Stimulated activated CD8-positive, alpha-beta memory T cell treated with anti-CD3 and anti-CD28 coated beads, Interleukin-12 subunit alpha, Interleukin-12 subunit beta, amount 100 ng/mL, for 1 hour (primary cell): ENCODE data around the gene ADIPOR2.
"Not testable (repeated sequence)": the region's sequence is repeated elsewhere in the genome, so short reads cannot be mapped to it uniquely, and the experiment has no call there.

Source experiments
- DNase-seq: peaks from one replicate; pipeline ENCODE4 v3.0.0-alpha.2; 2020; ENCODE audit warnings: low read depth

Gene ADIPOR2

GRCh38 chr12:1705774-1706631 is 15.1 kb downstream of the ADIPOR2 start:
- DNase-seq, result no peak

GRCh38 chr12:1706632-1706980 is 15.7 kb downstream of the ADIPOR2 start:
- DNase-seq, result no peak

GRCh38 chr12:1707051-1707450 is 16.2 kb downstream of the ADIPOR2 start:
- no peak for DNase-seq

- not testable (repeated sequence) for DNase-seq
Measured at GRCh38 chr12:1709968-1710367, 19.1 kb downstream of the ADIPOR2 start.

- DNase-seq, result not testable (repeated sequence)
Measured at GRCh38 chr12:1710870-1711269, 20.0 kb downstream of the ADIPOR2 start.

GRCh38 chr12:1711536-1712211 is 20.8 kb downstream of the ADIPOR2 start:
- not testable (repeated sequence) for DNase-seq

- DNase-seq, result not testable (repeated sequence)
Measured at GRCh38 chr12:1712305-1712704, 21.4 kb downstream of the ADIPOR2 start.

GRCh38 chr12:1712852-1713251 is 22.0 kb downstream of the ADIPOR2 start:
- not testable (repeated sequence) for DNase-seq

GRCh38 chr12:1713783-1714348 is 23.0 kb downstream of the ADIPOR2 start:
- DNase-seq, result not testable (repeated sequence)

- not testable (repeated sequence) for DNase-seq
Measured at GRCh38 chr12:1715459-1715858, 24.6 kb downstream of the ADIPOR2 start.

GRCh38 chr12:1716215-1716862 is 25.5 kb downstream of the ADIPOR2 start:
- no peak for DNase-seq

- no peak for DNase-seq
Measured at GRCh38 chr12:1716911-1717310, 26.0 kb downstream of the ADIPOR2 start.

- DNase-seq, result no peak
Measured at GRCh38 chr12:1719139-1719538, 28.3 kb downstream of the ADIPOR2 start.

GRCh38 chr12:1720494-1720893 is 29.6 kb downstream of the ADIPOR2 start:
- no peak for DNase-seq

GRCh38 chr12:1723721-1724120 is 32.9 kb downstream of the ADIPOR2 start:
- no peak for DNase-seq

- DNase-seq, result no peak
Measured at GRCh38 chr12:1724250-1724649, 33.4 kb downstream of the ADIPOR2 start.

- no peak for DNase-seq
Measured at GRCh38 chr12:1726753-1727152, 35.9 kb downstream of the ADIPOR2 start.

GRCh38 chr12:1728824-1729223 is 38.0 kb downstream of the ADIPOR2 start:
- no peak for DNase-seq

GRCh38 chr12:1731019-1731687 is 40.3 kb downstream of the ADIPOR2 start:
- no peak for DNase-seq

- not testable (repeated sequence) for DNase-seq
Measured at GRCh38 chr12:1731688-1732078, 40.8 kb downstream of the ADIPOR2 start.

GRCh38 chr12:1732914-1733313 is 42.0 kb downstream of the ADIPOR2 start:
- DNase-seq, result no peak

GRCh38 chr12:1733712-1734111 is 42.8 kb downstream of the ADIPOR2 start:
- not testable (repeated sequence) for DNase-seq
